ENCODE measurements around the gene TMEM151B.
A peak's percentile ranks its signal among the peaks of the same experiment; 100 is the strongest.

The TMEM151B gene

DNA sequence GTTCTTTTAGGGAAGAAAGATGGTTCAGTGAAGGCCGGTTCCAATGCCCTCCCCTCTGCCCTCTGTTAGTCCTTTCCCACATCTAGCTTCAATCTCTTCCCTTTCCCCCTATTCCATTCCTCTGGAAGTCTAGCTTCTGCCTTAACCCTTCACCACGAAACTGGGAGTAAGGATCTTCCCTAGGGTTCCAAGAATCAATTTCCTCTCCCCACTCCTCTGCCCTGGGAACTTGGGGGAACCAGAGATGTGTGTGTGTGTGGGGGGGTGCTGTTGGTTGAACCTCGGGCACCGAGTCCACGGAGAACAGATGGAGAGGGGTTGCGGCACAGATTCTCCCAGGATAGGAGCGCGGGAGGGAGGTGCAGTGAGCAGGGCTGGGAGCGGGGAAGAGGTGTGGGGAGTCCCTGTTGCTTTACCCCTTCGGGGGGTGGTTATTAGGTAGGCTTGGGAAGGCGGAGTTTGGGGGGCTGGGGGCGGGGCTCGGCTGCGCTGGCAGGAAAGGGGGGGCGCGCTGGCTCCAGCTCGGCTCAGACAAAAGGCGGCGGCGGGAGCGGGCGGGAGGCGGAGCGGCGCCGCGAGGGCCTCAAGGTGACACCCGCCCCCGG is at the start of gene TMEM151B:
Gene TMEM151B, plus strand, starts transcription at position 530 of the 605 bp plus-strand sequence. CDS start 293 bp downstream, outside the sequence.
- Mint-ChIP-seq H3K4me3 (peak within 1 kb of the TSS; percentile 66 to 78), H3K27ac (peak within 1 kb of the TSS; percentile 70), H3K9me3 (no peaks in the 10 kb centered on the region), H3K4me1 (peaks cover 29 to 55% of the 10 kb centered on the region in 2 donors), H3K36me3 (peaks cover under 1 to 2% of the 10 kb centered on the region in 2 donors), H3K27me3 (peaks cover 42 to 50% of the 10 kb centered on the region in 2 donors)
- DNase-seq (no peak), ATAC-seq (replicated peaks) (no peak)

DNA sequence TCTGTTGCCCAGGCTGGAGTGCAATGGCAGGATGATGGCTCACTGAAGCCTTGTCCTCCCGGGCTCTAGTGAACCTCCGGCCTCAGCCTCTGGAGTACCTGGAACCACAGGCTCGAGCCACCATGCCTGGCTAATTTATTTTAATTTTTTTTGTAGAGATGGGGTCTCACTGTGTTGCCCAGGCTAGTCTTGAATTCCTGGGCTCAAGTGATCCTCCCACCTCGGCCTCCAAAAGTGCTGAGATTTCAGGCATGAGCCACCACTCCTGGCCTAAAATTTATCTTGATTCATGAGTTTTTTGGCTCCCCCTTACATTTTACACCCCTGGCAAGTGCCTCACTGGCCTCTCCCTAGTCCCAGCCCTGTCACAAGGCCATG is 49.3 kb upstream of the TMEM151B start:
- peak overlapping the region in 1 of 2 donors; percentile 7 for H3K4me3 Mint-ChIP-seq
- ATAC-seq (replicated peaks), result no peak

GRCh38 chr6:44221291-44221960 is 48.8 kb upstream of the TMEM151B start:
- DNase-seq, result peak; percentile 59
- Mint-ChIP-seq H3K27me3 (peaks cover 0 to 6% of the 10 kb centered on the region in 2 donors), H3K4me1 (peaks cover 46 to 68% of the 10 kb centered on the region in 2 donors), H3K4me3 (peak overlapping the region in 1 of 2 donors; percentile 7), H3K9me3 (no peaks in the 10 kb centered on the region), H3K27ac (no peak overlapping the region), H3K36me3 (peaks cover 0 to 4% of the 10 kb centered on the region in 2 donors)
- peak; percentile 67 for ATAC-seq (replicated peaks)

More for the DNA sequence above, 49.3 kb upstream of the TMEM151B start:
- DNase-seq, result no peak
- Mint-ChIP-seq H3K9me3 (no peaks in the 10 kb centered on the region), H3K4me1 (peaks cover 42 to 62% of the 10 kb centered on the region in 2 donors), H3K27me3 (peaks cover 0 to 6% of the 10 kb centered on the region in 2 donors), H3K27ac (no peak overlapping the region), H3K36me3 (no peaks in the 10 kb centered on the region)

DNA sequence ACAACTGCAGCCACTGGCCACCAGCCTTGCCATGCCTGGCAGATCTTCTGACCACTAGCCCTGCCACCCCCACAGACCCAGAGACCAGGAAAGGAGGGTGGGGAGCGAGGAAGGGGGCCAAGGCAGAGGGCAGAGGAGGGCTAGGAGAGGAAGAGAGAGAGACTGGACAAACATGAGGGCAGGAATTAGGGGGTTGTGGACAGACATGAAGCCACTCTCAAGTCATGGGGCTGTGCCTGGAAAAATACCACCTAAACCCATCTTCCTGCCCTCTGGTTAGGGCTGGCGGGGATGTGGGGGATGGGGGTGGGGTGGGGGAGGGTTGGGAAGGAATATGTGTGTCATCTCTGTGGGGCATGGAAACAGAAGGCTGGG is 48.3 kb upstream of the TMEM151B start:
- no peak for DNase-seq
- no peak overlapping the region for H3K27ac Mint-ChIP-seq
- no peaks in the 10 kb centered on the region for H3K9me3 Mint-ChIP-seq
- H3K36me3 Mint-ChIP-seq, result peaks cover 0 to 4% of the 10 kb centered on the region in 2 donors
- no peak overlapping the region for H3K4me3 Mint-ChIP-seq
- H3K27me3 Mint-ChIP-seq, result peaks cover 0 to 6% of the 10 kb centered on the region in 2 donors
- H3K4me1 Mint-ChIP-seq, result peaks cover 46 to 73% of the 10 kb centered on the region in 2 donors
- ATAC-seq (replicated peaks), result no peak

DNA sequence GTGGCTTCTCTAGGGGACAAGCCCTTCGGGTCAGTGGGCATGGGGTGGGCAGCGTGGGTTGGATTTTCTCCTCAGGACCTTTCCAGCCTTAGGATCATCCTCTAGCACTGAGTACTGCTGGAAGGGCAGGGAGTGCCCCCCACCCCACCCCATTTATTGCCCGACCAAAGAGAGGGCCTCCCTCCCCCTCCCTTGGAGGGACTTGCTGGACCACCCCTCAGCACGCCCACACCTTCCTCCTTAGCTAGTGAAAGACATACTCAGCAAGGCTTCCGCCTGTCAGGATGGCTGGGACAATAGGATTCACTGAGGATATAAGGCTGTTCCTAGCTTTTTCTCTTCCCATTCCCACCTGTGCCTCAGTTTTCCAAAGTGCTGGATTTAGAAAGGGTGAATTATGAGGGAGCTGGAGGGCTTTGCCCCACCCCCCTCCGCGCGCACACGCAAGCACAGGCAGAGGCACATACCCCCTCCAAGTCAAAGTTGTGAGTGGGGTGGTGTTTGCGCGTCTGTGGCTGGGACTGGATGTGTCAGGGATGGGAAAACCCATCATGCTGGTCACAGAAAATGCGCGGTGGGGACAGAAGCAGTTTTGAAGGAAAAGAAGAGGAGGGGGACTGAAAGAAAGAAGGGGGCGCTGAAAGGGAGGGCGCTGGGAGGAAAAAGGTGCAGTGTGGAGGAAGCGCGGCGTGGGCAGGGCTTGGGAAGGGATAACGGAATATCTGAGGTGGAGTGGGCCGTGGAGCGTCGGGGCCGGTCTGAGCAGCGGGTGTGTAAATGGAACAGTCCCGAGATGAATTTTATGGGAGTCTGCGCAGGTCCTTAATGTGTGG is 47.5 kb upstream of the TMEM151B start:
- H3K27ac Mint-ChIP-seq, result peak overlapping the region; percentile 72
- H3K4me3 Mint-ChIP-seq, result peak overlapping the region; percentile 81 to 84
- no peaks in the 10 kb centered on the region for H3K9me3 Mint-ChIP-seq
- ATAC-seq (replicated peaks) (no peak), DNase-seq (no peak)
- H3K4me1 Mint-ChIP-seq, result peaks cover 46 to 73% of the 10 kb centered on the region in 2 donors
- peaks cover 0 to 4% of the 10 kb centered on the region in 2 donors for H3K36me3 Mint-ChIP-seq
- H3K27me3 Mint-ChIP-seq, result peaks cover 0 to 6% of the 10 kb centered on the region in 2 donors

GRCh38 chr6:44223319-44224028 is 46.8 kb upstream of the TMEM151B start, which contains the start of gene SLC29A1:
Gene SLC29A1, plus strand, starts transcription at chr6:44223595. Its CDS starts 3,719 bp downstream, at chr6:44227314.
- Mint-ChIP-seq H3K27me3 (peaks cover 0 to 6% of the 10 kb centered on the region in 2 donors), H3K4me1 (peaks cover 43 to 69% of the 10 kb centered on the region in 2 donors), H3K36me3 (peaks cover 0 to 10% of the 10 kb centered on the region in 2 donors), H3K9me3 (no peaks in the 10 kb centered on the region), H3K27ac (peak within 1 kb of the TSS; percentile 72), H3K4me3 (peak within 1 kb of the TSS; percentile 81 to 84)
- DNase-seq, result peak; percentile 66
- ATAC-seq (replicated peaks), result peak; percentile 72 to 75

GRCh38 chr6:44224029-44224964 is 46.0 kb upstream of the TMEM151B start:
- Mint-ChIP-seq H3K4me3 (peak overlapping the region; percentile 81 to 84), H3K4me1 (peaks cover 39 to 61% of the 10 kb centered on the region in 2 donors), H3K27me3 (peaks cover 0 to 3% of the 10 kb centered on the region in 2 donors), H3K27ac (peak overlapping the region; percentile 37), H3K9me3 (no peaks in the 10 kb centered on the region), H3K36me3 (peaks cover 4 to 16% of the 10 kb centered on the region in 2 donors)
- ATAC-seq (replicated peaks) (peak; percentile 23 to 25), DNase-seq (no peak)

DNA sequence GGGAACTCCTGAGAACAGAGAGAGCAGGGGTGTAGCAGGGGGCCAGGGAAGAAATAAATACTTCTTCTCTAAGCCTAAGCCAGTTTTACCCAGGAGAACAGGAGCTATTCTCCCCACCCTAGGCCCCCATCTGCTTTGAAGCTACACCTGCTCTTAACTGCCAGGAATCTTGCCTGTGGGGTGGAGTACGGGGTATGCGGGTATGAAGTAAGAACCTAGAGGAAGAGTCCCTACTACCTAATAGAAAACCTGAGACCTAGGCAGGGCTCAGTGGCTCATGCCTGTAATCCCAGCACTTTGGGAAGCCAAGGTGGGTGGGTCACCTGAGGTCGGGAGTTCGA is 45.3 kb upstream of the TMEM151B start:
- DNase-seq (no peak), ATAC-seq (replicated peaks) (no peak)
- H3K9me3 Mint-ChIP-seq, result no peaks in the 10 kb centered on the region
- peaks cover 6 to 22% of the 10 kb centered on the region in 2 donors for H3K36me3 Mint-ChIP-seq
- H3K4me3 Mint-ChIP-seq, result no peak overlapping the region
- no peak overlapping the region for H3K27ac Mint-ChIP-seq
- peaks cover 39 to 54% of the 10 kb centered on the region in 2 donors for H3K4me1 Mint-ChIP-seq
- H3K27me3 Mint-ChIP-seq, result no peaks in the 10 kb centered on the region

DNA sequence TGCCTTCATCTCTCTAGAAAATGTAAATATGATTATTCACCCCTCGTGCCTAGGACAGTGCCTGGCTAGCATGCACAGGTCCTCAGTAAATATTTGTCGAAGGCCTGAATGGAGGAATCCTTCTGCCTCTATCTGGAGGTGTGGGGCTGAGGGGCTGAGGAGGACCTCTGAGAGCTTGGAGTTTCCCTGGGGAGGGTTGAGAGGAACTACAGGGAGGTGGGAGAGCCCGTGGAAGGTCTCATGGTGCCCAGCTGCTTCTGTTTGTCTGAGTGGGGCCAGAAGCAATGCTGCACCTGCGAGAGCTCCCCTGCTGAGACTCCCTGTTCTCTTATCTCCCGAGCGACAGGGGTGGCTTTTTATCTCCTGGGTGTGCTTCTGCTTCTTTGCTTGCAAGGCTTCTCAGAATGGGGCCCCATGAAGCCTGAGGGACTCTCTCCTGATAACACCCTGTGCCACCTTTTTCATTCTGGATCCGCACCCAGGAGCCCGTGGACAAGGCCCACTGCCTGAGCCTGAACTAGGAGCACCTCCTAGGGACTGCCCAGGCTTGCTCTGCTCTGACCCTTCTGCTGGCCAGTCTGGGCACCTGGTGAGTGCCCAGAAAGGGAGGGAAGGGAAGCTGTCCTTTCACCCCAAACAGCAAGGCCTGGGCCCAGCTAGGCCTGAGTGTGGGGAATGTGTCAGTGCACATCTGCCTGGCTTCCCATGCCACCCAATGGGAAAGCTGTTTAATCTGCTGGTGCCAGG is 44.5 kb upstream of the TMEM151B start:
- no peak overlapping the region for H3K4me3 Mint-ChIP-seq
- peaks cover 39 to 54% of the 10 kb centered on the region in 2 donors for H3K4me1 Mint-ChIP-seq
- H3K27me3 Mint-ChIP-seq, result no peaks in the 10 kb centered on the region
- peaks cover 13 to 29% of the 10 kb centered on the region in 2 donors for H3K36me3 Mint-ChIP-seq
- H3K27ac Mint-ChIP-seq, result no peak overlapping the region
- no peaks in the 10 kb centered on the region for H3K9me3 Mint-ChIP-seq
- ATAC-seq (replicated peaks) (no peak), DNase-seq (no peak)

GRCh38 chr6:44226368-44227147 is 43.7 kb upstream of the TMEM151B start:
- H3K36me3 Mint-ChIP-seq, result peaks cover 18 to 36% of the 10 kb centered on the region in 2 donors
- H3K27me3 Mint-ChIP-seq, result no peaks in the 10 kb centered on the region
- H3K4me3 Mint-ChIP-seq, result no peak overlapping the region
- H3K27ac Mint-ChIP-seq, result no peak overlapping the region
- no peak for DNase-seq
- ATAC-seq (replicated peaks), result no peak
- H3K4me1 Mint-ChIP-seq, result peaks cover 35 to 48% of the 10 kb centered on the region in 2 donors
- no peaks in the 10 kb centered on the region for H3K9me3 Mint-ChIP-seq

GRCh38 chr6:44227148-44227793 is 43.0 kb upstream of the TMEM151B start:
- no peak for ATAC-seq (replicated peaks)
- H3K4me3 Mint-ChIP-seq, result no peak overlapping the region
- peaks cover 18 to 43% of the 10 kb centered on the region in 2 donors for H3K36me3 Mint-ChIP-seq
- peak overlapping the region; percentile 56 for H3K27ac Mint-ChIP-seq
- no peak for DNase-seq
- no peaks in the 10 kb centered on the region for H3K9me3 Mint-ChIP-seq
- H3K4me1 Mint-ChIP-seq, result peaks cover 29 to 41% of the 10 kb centered on the region in 2 donors
- H3K27me3 Mint-ChIP-seq, result no peaks in the 10 kb centered on the region
